Measurements from ENCODE around the gene AMACR.

AMACR gene

GRCh38 chr5:34045996-34046395 lies 38.1 kb upstream of the AMACR start:
- Histone ChIP-seq H3K27ac (ENCODE audit: low read depth, low read length) (no peak overlapping the region), H2AFZ (ENCODE audit: low read length, unreplicated experiment) (no peak overlapping the region)

GRCh38 chr5:34045023-34045422 lies 37.2 kb upstream of the AMACR start:
- Histone ChIP-seq H3K4me1 (ENCODE audit: control insufficient read depth, insufficient read depth, low read length, unreplicated experiment) (peaks cover 9% of the 10 kb centered on the region), H3K36me3 (ENCODE audit: insufficient read depth, low read length) (no peaks in the 10 kb centered on the region), H3K27me3 (ENCODE audit: insufficient read depth, low read length) (peaks cover 23% of the 10 kb centered on the region; the same call in 1 of the 2 replicates), H3K4me3 (ENCODE audit: low read depth, low read length) (no peak overlapping the region), H3K79me2 (ENCODE audit: control insufficient read depth, insufficient read depth, low read length, unreplicated experiment) (no peaks in the 10 kb centered on the region), H3K27ac (ENCODE audit: low read depth, low read length) (no peak overlapping the region), H2AFZ (ENCODE audit: low read length, unreplicated experiment) (no peak overlapping the region)

More at GRCh38 chr5:34045996-34046395, 38.1 kb upstream of the AMACR start:
- Histone ChIP-seq H3K4me3 (ENCODE audit: low read depth, low read length) (no peak overlapping the region), H3K27me3 (ENCODE audit: insufficient read depth, low read length) (peaks cover 16% of the 10 kb centered on the region; the same call in 1 of the 2 replicates), H3K79me2 (ENCODE audit: control insufficient read depth, insufficient read depth, low read length, unreplicated experiment) (no peaks in the 10 kb centered on the region), H3K36me3 (ENCODE audit: insufficient read depth, low read length) (no peaks in the 10 kb centered on the region), H3K4me1 (ENCODE audit: control insufficient read depth, insufficient read depth, low read length, unreplicated experiment) (peaks cover 9% of the 10 kb centered on the region)

- Histone ChIP-seq H3K4me1 (ENCODE audit: control insufficient read depth, insufficient read depth, low read length, unreplicated experiment) (peaks cover 9% of the 10 kb centered on the region), H3K36me3 (ENCODE audit: insufficient read depth, low read length) (no peaks in the 10 kb centered on the region), H3K27ac (ENCODE audit: low read depth, low read length) (no peak within 1 kb of the TSS), H3K27me3 (ENCODE audit: insufficient read depth, low read length) (peaks cover 39% of the 10 kb centered on the region), H3K79me2 (ENCODE audit: control insufficient read depth, insufficient read depth, low read length, unreplicated experiment) (no peaks in the 10 kb centered on the region), H2AFZ (ENCODE audit: low read length, unreplicated experiment) (no peak within 1 kb of the TSS), H3K4me3 (ENCODE audit: low read depth, low read length) (no peak within 1 kb of the TSS)
Observed at GRCh38 chr5:34043099-34043876, 35.4 kb upstream of the AMACR start, which contains the start of gene C1QTNF3. Gene C1QTNF3 (minus strand): TSS chr5:34043213. CDS start chr5:34043125, 88 bp downstream.

- peaks cover 9% of the 10 kb centered on the region for H3K4me1 ChIP-seq (ENCODE audit: control insufficient read depth, insufficient read depth, low read length, unreplicated experiment)
- H3K4me3 ChIP-seq (ENCODE audit: low read depth, low read length), result no peak overlapping the region
- no peak overlapping the region for H3K27ac ChIP-seq (ENCODE audit: low read depth, low read length)
- H2AFZ ChIP-seq (ENCODE audit: low read length, unreplicated experiment), result no peak overlapping the region
- H3K36me3 ChIP-seq (ENCODE audit: insufficient read depth, low read length), result no peaks in the 10 kb centered on the region
- H3K79me2 ChIP-seq (ENCODE audit: control insufficient read depth, insufficient read depth, low read length, unreplicated experiment), result no peaks in the 10 kb centered on the region
- H3K27me3 ChIP-seq (ENCODE audit: insufficient read depth, low read length), result peaks cover 47% of the 10 kb centered on the region
Observed at GRCh38 chr5:34042321-34042720, 34.5 kb upstream of the AMACR start.

GRCh38 chr5:34041247-34041972 lies 33.6 kb upstream of the AMACR start:
- Histone ChIP-seq H2AFZ (ENCODE audit: low read length, unreplicated experiment) (no peak overlapping the region), H3K36me3 (ENCODE audit: insufficient read depth, low read length) (no peaks in the 10 kb centered on the region), H3K27ac (ENCODE audit: low read depth, low read length) (no peak overlapping the region), H3K4me1 (ENCODE audit: control insufficient read depth, insufficient read depth, low read length, unreplicated experiment) (peaks cover 9% of the 10 kb centered on the region), H3K4me3 (ENCODE audit: low read depth, low read length) (no peak overlapping the region), H3K27me3 (ENCODE audit: insufficient read depth, low read length) (peaks cover 51% of the 10 kb centered on the region), H3K79me2 (ENCODE audit: control insufficient read depth, insufficient read depth, low read length, unreplicated experiment) (no peaks in the 10 kb centered on the region)

- no peak overlapping the region for H2AFZ ChIP-seq (ENCODE audit: low read length, unreplicated experiment)
- H3K4me3 ChIP-seq (ENCODE audit: low read depth, low read length), result no peak overlapping the region
- H3K79me2 ChIP-seq (ENCODE audit: control insufficient read depth, insufficient read depth, low read length, unreplicated experiment), result no peaks in the 10 kb centered on the region
- H3K27ac ChIP-seq (ENCODE audit: low read depth, low read length), result no peak overlapping the region
- H3K36me3 ChIP-seq (ENCODE audit: insufficient read depth, low read length), result no peaks in the 10 kb centered on the region
- peaks cover 51% of the 10 kb centered on the region for H3K27me3 ChIP-seq (ENCODE audit: insufficient read depth, low read length)
- H3K4me1 ChIP-seq (ENCODE audit: control insufficient read depth, insufficient read depth, low read length, unreplicated experiment), result no peaks in the 10 kb centered on the region
Observed at GRCh38 chr5:34040472-34040871, 32.6 kb upstream of the AMACR start.

GRCh38 chr5:34039398-34040157 lies 31.7 kb upstream of the AMACR start:
- no peaks in the 10 kb centered on the region for H3K4me1 ChIP-seq (ENCODE audit: control insufficient read depth, insufficient read depth, low read length, unreplicated experiment)
- no peak overlapping the region for H2AFZ ChIP-seq (ENCODE audit: low read length, unreplicated experiment)
- no peaks in the 10 kb centered on the region for H3K79me2 ChIP-seq (ENCODE audit: control insufficient read depth, insufficient read depth, low read length, unreplicated experiment)
- no peak overlapping the region for H3K4me3 ChIP-seq (ENCODE audit: low read depth, low read length)
- no peak overlapping the region for H3K27ac ChIP-seq (ENCODE audit: low read depth, low read length)
- peaks cover 51% of the 10 kb centered on the region for H3K27me3 ChIP-seq (ENCODE audit: insufficient read depth, low read length)
- no peaks in the 10 kb centered on the region for H3K36me3 ChIP-seq (ENCODE audit: insufficient read depth, low read length)

- Histone ChIP-seq H3K79me2 (ENCODE audit: control insufficient read depth, insufficient read depth, low read length, unreplicated experiment) (no peaks in the 10 kb centered on the region), H2AFZ (ENCODE audit: low read length, unreplicated experiment) (no peak overlapping the region), H3K27ac (ENCODE audit: low read depth, low read length) (no peak overlapping the region), H3K27me3 (ENCODE audit: insufficient read depth, low read length) (peaks cover 51% of the 10 kb centered on the region), H3K4me3 (ENCODE audit: low read depth, low read length) (no peak overlapping the region), H3K36me3 (ENCODE audit: insufficient read depth, low read length) (no peaks in the 10 kb centered on the region), H3K4me1 (ENCODE audit: control insufficient read depth, insufficient read depth, low read length, unreplicated experiment) (no peaks in the 10 kb centered on the region)
Observed at GRCh38 chr5:34038838-34039237, 31.0 kb upstream of the AMACR start.

GRCh38 chr5:34038390-34038789 lies 30.5 kb upstream of the AMACR start:
- Histone ChIP-seq H3K79me2 (ENCODE audit: control insufficient read depth, insufficient read depth, low read length, unreplicated experiment) (no peaks in the 10 kb centered on the region), H3K36me3 (ENCODE audit: insufficient read depth, low read length) (no peaks in the 10 kb centered on the region), H2AFZ (ENCODE audit: low read length, unreplicated experiment) (no peak overlapping the region), H3K27ac (ENCODE audit: low read depth, low read length) (no peak overlapping the region), H3K4me1 (ENCODE audit: control insufficient read depth, insufficient read depth, low read length, unreplicated experiment) (no peaks in the 10 kb centered on the region), H3K4me3 (ENCODE audit: low read depth, low read length) (no peak overlapping the region), H3K27me3 (ENCODE audit: insufficient read depth, low read length) (peaks cover 51% of the 10 kb centered on the region)

- no peak overlapping the region for H2AFZ ChIP-seq (ENCODE audit: low read length, unreplicated experiment)
- H3K36me3 ChIP-seq (ENCODE audit: insufficient read depth, low read length), result no peaks in the 10 kb centered on the region
- peaks cover 47% of the 10 kb centered on the region for H3K27me3 ChIP-seq (ENCODE audit: insufficient read depth, low read length)
- no peaks in the 10 kb centered on the region for H3K4me1 ChIP-seq (ENCODE audit: control insufficient read depth, insufficient read depth, low read length, unreplicated experiment)
- H3K4me3 ChIP-seq (ENCODE audit: low read depth, low read length), result no peak overlapping the region
- H3K27ac ChIP-seq (ENCODE audit: low read depth, low read length), result no peak overlapping the region
- H3K79me2 ChIP-seq (ENCODE audit: control insufficient read depth, insufficient read depth, low read length, unreplicated experiment), result no peaks in the 10 kb centered on the region
Observed at GRCh38 chr5:34037726-34038125, 29.9 kb upstream of the AMACR start.

Data from ACC112 (cell line).